GM12874 (cell line): ENCODE data around the gene KCNQ5.

Experiments
- CTCF ChIP-seq: IDR thresholded peaks from 2 replicates; pipeline ENCODE4 v1.5.1; 2011; ENCODE audit warnings: low read depth, mild to moderate bottlenecking, control low read depth, low read length, moderate library complexity; ENCODE audit not compliant: insufficient read depth

KCNQ5 gene

GRCh38 chr6:73169633-73170032, 547.8 kb downstream of the KCNQ5 start:
- no peak for TF ChIP-seq CTCF

GRCh38 chr6:73174646-73175045, 552.8 kb downstream of the KCNQ5 start:
- TF ChIP-seq CTCF = no peak

- TF ChIP-seq CTCF = no peak
Observed at GRCh38 chr6:73176057-73176456, 554.2 kb downstream of the KCNQ5 start.

- no peak for TF ChIP-seq CTCF
Observed at GRCh38 chr6:73177221-73177944, 555.5 kb downstream of the KCNQ5 start.

- no peak for TF ChIP-seq CTCF
Observed at GRCh38 chr6:73180076-73180738, 558.3 kb downstream of the KCNQ5 start.

GRCh38 chr6:73180763-73181619, 559.1 kb downstream of the KCNQ5 start:
- TF ChIP-seq CTCF = peak; percentile 74

- no peak for TF ChIP-seq CTCF
Observed at GRCh38 chr6:73182021-73182607, 560.2 kb downstream of the KCNQ5 start.
